GM18499 (cell line): ENCODE measurements around the gene CTNNA2.

Source experiments
- ATAC-seq: cut with Tn5 transposase; IDR thresholded peaks from one replicate; pipeline ENCODE4 v1.9.1; 2021; ENCODE audit warnings: moderate number of reproducible peaks; ENCODE audit not compliant: insufficient read depth, unreplicated experiment

CTNNA2 gene

GRCh38 chr2:79964966-79965365 is 452.1 kb downstream of the CTNNA2 start:
- ATAC-seq, result no peak

DNA sequence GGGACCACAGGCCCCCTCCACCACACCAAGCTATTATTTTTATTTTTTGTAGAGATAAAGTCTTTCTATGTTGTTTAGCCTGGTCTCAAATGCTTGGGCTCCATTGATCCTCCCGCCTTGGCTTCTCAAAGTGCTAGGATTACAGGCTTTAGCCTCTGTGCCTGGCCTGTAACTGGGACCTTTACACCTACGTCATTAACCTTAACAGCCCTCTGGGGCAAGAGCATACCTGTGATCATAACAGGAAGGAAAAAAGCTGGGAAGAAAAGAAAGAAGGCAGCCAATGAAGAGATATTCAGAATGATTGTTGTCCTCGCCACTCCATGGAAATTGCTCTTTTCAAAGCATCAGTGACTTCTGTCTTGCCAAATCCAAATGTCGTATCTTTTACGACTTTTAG is 453.5 kb downstream of the CTNNA2 start:
- no peak for ATAC-seq

- ATAC-seq, result no peak
Observed at GRCh38 chr2:79966882-79967281, 454.0 kb downstream of the CTNNA2 start.

- no peak for ATAC-seq
Observed at GRCh38 chr2:79971807-79972206, 459.0 kb downstream of the CTNNA2 start.

DNA sequence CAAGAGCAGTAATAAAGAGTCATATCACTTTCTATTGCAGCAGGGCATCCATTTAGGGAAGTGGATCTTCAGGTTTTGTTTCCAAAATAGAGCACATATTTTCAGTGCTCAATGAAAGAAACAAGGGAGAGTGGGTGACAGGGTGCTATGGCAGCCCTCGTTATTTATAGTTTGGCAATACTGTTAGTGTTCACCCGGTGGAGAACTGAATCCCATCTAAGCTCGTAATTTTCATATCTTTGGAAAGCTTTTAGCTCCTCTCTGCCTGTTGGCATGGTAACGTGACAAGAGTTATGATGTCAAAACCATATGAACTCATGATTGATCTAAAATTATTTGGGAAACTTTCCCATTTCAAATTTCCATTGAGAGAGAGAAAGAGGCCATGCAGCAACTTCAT is 459.8 kb downstream of the CTNNA2 start:
- no peak for ATAC-seq

GRCh38 chr2:79975791-79976565 is 463.1 kb downstream of the CTNNA2 start:
- ATAC-seq, result no peak

- no peak for ATAC-seq
Observed at GRCh38 chr2:79977792-79978191, 464.9 kb downstream of the CTNNA2 start.

- no peak for ATAC-seq
Observed at GRCh38 chr2:79980116-79980515, 467.3 kb downstream of the CTNNA2 start.

- no peak for ATAC-seq
Observed at GRCh38 chr2:79980816-79981215, 468.0 kb downstream of the CTNNA2 start.

DNA sequence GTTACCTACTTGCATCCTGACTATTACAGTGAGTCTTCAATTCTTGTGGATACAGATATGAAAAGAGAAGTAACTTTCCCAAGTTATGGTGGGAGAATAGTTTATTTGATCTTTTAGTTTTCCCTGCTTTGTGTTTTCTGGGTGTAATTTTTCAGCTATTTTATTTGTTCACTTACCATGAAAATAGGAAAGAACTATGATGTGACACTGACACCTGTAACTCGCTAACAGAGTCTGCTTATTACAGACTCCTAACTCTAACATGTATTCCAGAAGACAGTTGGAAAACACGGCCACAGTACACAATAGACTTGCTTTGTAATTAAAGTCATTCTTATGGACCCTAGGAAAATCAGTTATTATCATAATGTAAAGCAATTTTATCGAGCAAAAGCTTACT is 468.5 kb downstream of the CTNNA2 start:
- ATAC-seq, result no peak

DNA sequence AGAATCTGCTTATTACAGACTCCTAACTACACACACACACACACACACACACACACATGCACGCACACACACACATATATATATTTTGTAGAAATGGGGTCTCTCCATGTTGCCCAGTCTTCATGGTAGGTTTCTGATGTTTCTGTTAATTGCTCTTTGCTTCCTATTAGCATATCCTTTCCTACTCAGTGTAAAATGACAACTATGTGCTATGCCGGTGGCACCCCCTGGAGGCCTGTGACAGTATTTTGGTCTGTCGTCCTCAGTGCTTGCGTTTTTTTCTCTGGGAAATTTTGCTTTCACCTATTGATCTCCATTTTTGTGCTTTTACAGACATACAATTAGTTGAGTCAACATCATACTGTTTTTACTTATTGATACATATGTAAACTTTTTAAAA is 469.6 kb downstream of the CTNNA2 start:
- no peak for ATAC-seq

DNA sequence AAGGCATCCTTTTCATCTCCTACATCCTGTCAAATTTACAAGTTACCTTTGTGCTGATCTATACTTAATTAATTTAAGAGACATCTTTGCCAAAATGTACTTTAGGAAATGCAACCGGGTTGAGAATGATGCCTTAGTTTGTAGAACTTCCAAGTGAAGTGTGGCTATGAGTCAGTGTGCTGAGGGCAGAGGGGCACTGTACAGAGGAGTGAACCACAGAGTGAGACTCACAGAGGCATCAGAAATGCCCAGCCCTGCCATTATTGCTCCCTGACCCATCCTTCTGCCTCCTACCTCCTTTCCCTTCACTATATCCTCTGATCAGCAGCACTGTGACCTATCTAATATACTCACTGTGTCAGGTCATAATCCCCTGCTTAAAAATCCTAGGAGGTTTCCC is 471.6 kb downstream of the CTNNA2 start:
- no peak for ATAC-seq

DNA sequence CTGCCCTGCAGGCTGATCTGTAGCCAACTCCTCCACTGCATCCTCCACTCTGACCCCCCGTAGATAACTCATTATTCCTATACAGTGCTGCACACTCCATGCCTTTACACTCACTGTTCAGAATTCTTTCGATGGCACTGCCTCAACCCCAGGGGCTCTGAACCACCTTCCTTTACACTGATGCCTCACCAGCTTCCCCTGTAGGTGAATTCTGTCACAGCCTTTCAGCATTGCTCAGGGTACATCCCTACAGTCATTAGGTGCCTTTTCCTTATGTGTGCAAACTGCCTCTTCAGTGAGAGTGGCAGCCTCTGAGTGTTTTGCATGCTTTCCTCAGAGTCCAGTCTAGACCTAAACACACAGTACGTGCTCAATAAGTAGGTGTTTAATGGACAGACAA is 472.3 kb downstream of the CTNNA2 start:
- ATAC-seq, result no peak

- ATAC-seq, result no peak
Observed at GRCh38 chr2:79985571-79985970, 472.7 kb downstream of the CTNNA2 start.

- no peak for ATAC-seq
Observed at GRCh38 chr2:79993144-79993543, 480.3 kb downstream of the CTNNA2 start.

DNA sequence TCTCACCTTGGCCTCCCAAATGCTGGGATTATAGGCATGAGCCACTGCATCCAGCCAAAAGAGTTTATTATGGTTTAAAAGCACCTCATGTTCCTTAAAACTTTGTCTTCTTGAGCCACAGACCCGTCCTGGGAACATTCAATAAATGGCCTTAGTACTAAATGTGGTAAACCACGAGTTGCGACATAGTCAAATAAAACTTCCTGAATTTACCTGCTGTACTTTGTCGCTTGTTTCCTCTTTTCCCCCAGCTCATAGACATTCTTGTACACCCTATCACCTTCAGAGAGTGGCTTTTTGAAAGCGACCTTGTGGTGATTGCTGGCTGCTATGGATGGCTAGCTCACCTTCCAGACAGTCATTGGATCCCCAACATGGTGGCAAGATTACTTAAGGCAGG is 481.3 kb downstream of the CTNNA2 start:
- no peak for ATAC-seq

GRCh38 chr2:79994965-79995364 is 482.1 kb downstream of the CTNNA2 start:
- ATAC-seq, result no peak

- no peak for ATAC-seq
Observed at GRCh38 chr2:79996709-79997108, 483.9 kb downstream of the CTNNA2 start.

DNA sequence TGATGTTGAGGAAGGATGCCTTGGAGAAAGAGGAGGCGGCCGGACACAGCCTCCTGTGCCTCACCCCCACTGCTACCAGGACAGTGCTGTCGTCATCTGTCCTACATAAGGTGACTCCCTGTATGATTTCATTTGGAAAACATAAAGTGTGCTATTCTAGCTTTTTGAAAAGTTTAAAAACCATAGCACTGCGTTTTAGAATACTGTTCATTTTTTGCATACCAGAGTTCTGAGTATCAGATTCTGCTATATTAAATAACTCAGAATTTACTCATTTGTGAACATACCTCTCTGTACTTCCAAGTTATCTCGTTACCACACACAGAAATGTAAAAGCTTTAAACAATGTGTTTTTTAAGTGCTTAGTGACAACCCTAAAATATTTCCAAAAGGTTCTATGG is 488.9 kb downstream of the CTNNA2 start:
- ATAC-seq, result no peak

- ATAC-seq, result no peak
Observed at GRCh38 chr2:80002112-80002511, 489.3 kb downstream of the CTNNA2 start.

DNA sequence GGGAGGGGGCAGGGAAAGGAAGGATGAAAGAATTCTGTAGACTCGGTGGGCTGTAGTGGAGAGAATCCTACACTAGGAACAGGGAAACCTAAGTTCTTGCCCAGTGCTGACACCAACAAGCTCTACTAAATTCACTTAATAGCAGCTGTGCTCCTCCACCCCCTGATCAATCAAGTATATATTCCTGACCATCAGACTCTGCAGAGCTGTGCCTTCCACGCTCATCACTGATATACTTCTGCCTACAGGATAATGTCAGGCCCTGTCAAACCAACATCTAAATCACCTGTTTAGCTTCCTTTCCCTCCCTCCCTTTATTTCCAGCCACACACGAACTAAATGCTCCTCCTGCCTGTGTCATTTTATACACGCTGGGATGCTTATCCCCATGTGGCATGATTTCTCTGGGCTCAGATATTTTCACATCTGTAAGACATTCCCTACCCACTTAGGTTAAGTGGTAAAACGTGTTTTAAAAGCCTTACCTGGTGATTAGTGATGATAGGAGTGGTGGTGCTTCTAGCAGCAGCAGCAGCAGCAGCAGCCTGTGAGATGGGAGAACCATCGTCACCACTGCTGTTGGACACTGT is 489.8 kb downstream of the CTNNA2 start:
- no peak for ATAC-seq
